ENCODE results near the gene HS3ST3A1.

The HS3ST3A1 gene

GRCh38 chr17:13635951-13636350 is 34.2 kb upstream of the HS3ST3A1 start:
- Histone ChIP-seq H3K9ac (ENCODE audit: low read depth in 1 of 2, low read length in 2 of 2) (no peak overlapping the region), H3K4me1 (ENCODE audit: control insufficient read depth in 1 of 2, insufficient read depth in 2 of 2, low read length in 2 of 2) (no peaks in the 10 kb centered on the region), H3K4me3 (ENCODE audit: low read depth in 1 of 2, low read length in 2 of 2) (no peak overlapping the region), H3K9me3 (ENCODE audit: control insufficient read depth in 1 of 2, low read length in 2 of 2) (no peaks in the 10 kb centered on the region), H3K36me3 (ENCODE audit: control insufficient read depth in 1 of 2, insufficient read depth in 2 of 2, low read length in 2 of 2) (no peaks in the 10 kb centered on the region), H3K27ac (ENCODE audit: low read depth, low read length) (no peak overlapping the region), H3K27me3 (ENCODE audit: control insufficient read depth in 1 of 2, insufficient read depth in 2 of 2, low read length in 2 of 2) (no peaks in the 10 kb centered on the region)

DNA sequence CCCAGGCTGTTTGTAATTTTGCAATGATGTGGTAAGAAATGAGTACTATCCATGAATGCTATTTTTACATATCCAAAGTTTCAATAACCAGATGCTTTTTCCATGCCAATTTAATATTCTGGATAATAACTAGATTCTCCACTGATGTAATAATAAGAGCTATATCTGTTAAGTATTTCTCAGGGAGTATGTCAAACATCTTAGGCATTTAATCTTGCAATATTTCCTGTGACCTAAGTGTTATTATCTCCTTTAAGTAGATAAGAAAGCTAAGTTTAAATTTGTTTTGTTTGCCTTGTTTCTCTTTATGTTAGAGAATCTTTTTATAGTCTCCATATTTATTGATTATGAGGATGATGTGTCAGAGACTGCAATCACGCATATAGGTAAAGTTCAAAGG is 32.3 kb upstream of the HS3ST3A1 start:
- no peak overlapping the region for H3K27ac ChIP-seq (ENCODE audit: low read depth, low read length)
- no peaks in the 10 kb centered on the region for H3K4me1 ChIP-seq (ENCODE audit: control insufficient read depth in 1 of 2, insufficient read depth in 2 of 2, low read length in 2 of 2)
- no peaks in the 10 kb centered on the region for H3K9me3 ChIP-seq (ENCODE audit: control insufficient read depth in 1 of 2, low read length in 2 of 2)
- H3K36me3 ChIP-seq (ENCODE audit: control insufficient read depth in 1 of 2, insufficient read depth in 2 of 2, low read length in 2 of 2), result no peaks in the 10 kb centered on the region
- H3K4me3 ChIP-seq (ENCODE audit: low read depth in 1 of 2, low read length in 2 of 2), result no peak overlapping the region
- no peaks in the 10 kb centered on the region for H3K27me3 ChIP-seq (ENCODE audit: control insufficient read depth in 1 of 2, insufficient read depth in 2 of 2, low read length in 2 of 2)
- H3K9ac ChIP-seq (ENCODE audit: low read depth in 1 of 2, low read length in 2 of 2), result no peak overlapping the region

DNA sequence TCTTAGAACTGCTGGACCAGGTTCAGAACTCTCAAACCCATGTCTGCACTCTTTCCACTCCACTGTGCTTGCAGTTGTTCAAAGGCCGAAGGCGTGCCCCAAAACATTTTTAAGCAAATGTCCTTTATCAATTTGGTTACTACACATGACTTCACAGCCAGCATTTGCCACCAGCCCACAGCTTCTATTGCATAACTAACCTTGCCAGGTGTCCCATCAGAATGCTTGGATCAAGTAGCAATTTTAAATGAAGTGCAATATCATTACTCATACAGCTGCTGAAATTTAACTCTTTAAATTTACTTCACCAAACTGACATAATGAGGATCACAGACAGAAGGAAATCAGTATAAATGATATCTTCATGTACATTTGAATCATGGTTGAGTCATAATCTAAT is 29.8 kb upstream of the HS3ST3A1 start:
- Histone ChIP-seq H3K4me3 (ENCODE audit: low read depth in 1 of 2, low read length in 2 of 2) (no peak overlapping the region), H3K27ac (ENCODE audit: low read depth, low read length) (no peak overlapping the region), H3K9ac (ENCODE audit: low read depth in 1 of 2, low read length in 2 of 2) (no peak overlapping the region), H3K36me3 (ENCODE audit: control insufficient read depth in 1 of 2, insufficient read depth in 2 of 2, low read length in 2 of 2) (no peaks in the 10 kb centered on the region), H3K9me3 (ENCODE audit: control insufficient read depth in 1 of 2, low read length in 2 of 2) (no peaks in the 10 kb centered on the region), H3K4me1 (ENCODE audit: control insufficient read depth in 1 of 2, insufficient read depth in 2 of 2, low read length in 2 of 2) (no peaks in the 10 kb centered on the region), H3K27me3 (ENCODE audit: control insufficient read depth in 1 of 2, insufficient read depth in 2 of 2, low read length in 2 of 2) (no peaks in the 10 kb centered on the region)

DNA sequence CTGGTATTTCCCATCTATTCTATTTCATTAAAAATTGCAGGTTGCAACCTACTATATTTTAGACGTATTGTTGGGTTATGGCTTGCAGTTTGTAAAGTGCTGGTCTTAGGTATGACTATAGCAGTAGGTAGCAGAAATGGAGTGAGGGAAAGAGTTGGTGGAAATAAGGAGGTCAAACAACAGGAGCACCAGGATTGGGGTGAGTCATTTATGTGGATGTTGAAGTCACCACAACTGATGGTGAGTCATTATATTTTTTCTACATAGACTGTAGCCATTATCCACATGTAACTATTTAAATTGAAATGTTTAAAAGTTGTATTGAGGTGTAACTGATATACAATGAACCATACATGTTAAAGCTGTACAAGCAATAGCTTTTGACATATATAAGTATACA is 25.0 kb upstream of the HS3ST3A1 start:
- no peak overlapping the region for H3K4me3 ChIP-seq (ENCODE audit: low read depth in 1 of 2, low read length in 2 of 2)
- H3K4me1 ChIP-seq (ENCODE audit: control insufficient read depth in 1 of 2, insufficient read depth in 2 of 2, low read length in 2 of 2), result no peaks in the 10 kb centered on the region
- no peaks in the 10 kb centered on the region for H3K36me3 ChIP-seq (ENCODE audit: control insufficient read depth in 1 of 2, insufficient read depth in 2 of 2, low read length in 2 of 2)
- no peaks in the 10 kb centered on the region for H3K27me3 ChIP-seq (ENCODE audit: control insufficient read depth in 1 of 2, insufficient read depth in 2 of 2, low read length in 2 of 2)
- no peak overlapping the region for H3K9ac ChIP-seq (ENCODE audit: low read depth in 1 of 2, low read length in 2 of 2)
- H3K9me3 ChIP-seq (ENCODE audit: control insufficient read depth in 1 of 2, low read length in 2 of 2), result no peaks in the 10 kb centered on the region
- H3K27ac ChIP-seq (ENCODE audit: low read depth, low read length), result no peak overlapping the region

DNA sequence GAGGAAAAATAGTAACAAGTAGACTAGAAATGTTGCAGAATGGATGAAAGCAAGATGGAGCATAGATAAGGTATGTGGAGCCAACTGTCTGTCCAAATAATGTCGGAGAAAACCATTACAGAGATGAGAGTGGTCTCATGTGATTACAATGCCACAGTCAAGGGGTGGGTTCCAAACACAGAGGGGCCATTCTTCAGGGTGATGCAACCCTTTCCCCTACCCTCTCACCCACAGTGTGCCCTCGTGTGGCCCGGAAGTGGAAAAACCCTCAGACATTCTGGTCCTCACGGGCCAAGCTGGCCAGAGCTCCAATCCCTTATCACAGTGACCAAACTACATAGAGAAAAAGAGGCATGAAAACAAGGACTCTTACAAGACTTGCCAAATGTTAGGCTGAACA is 17.7 kb upstream of the HS3ST3A1 start:
- Histone ChIP-seq H3K4me3 (ENCODE audit: low read depth in 1 of 2, low read length in 2 of 2) (no peak overlapping the region), H3K9me3 (ENCODE audit: control insufficient read depth in 1 of 2, low read length in 2 of 2) (no peaks in the 10 kb centered on the region), H3K9ac (ENCODE audit: low read depth in 1 of 2, low read length in 2 of 2) (no peak overlapping the region), H3K4me1 (ENCODE audit: control insufficient read depth in 1 of 2, insufficient read depth in 2 of 2, low read length in 2 of 2) (no peaks in the 10 kb centered on the region), H3K27me3 (ENCODE audit: control insufficient read depth in 1 of 2, insufficient read depth in 2 of 2, low read length in 2 of 2) (no peaks in the 10 kb centered on the region), H3K27ac (ENCODE audit: low read depth, low read length) (no peak overlapping the region), H3K36me3 (ENCODE audit: control insufficient read depth in 1 of 2, insufficient read depth in 2 of 2, low read length in 2 of 2) (no peaks in the 10 kb centered on the region)

GRCh38 chr17:13616031-13616430 is 14.3 kb upstream of the HS3ST3A1 start:
- H3K36me3 ChIP-seq (ENCODE audit: control insufficient read depth in 1 of 2, insufficient read depth in 2 of 2, low read length in 2 of 2), result no peaks in the 10 kb centered on the region
- no peak overlapping the region for H3K27ac ChIP-seq (ENCODE audit: low read depth, low read length)
- H3K9ac ChIP-seq (ENCODE audit: low read depth in 1 of 2, low read length in 2 of 2), result no peak overlapping the region
- H3K4me1 ChIP-seq (ENCODE audit: control insufficient read depth in 1 of 2, insufficient read depth in 2 of 2, low read length in 2 of 2), result no peaks in the 10 kb centered on the region
- no peaks in the 10 kb centered on the region for H3K9me3 ChIP-seq (ENCODE audit: control insufficient read depth in 1 of 2, low read length in 2 of 2)
- H3K4me3 ChIP-seq (ENCODE audit: low read depth in 1 of 2, low read length in 2 of 2), result no peak overlapping the region
- H3K27me3 ChIP-seq (ENCODE audit: control insufficient read depth in 1 of 2, insufficient read depth in 2 of 2, low read length in 2 of 2), result no peaks in the 10 kb centered on the region

DNA sequence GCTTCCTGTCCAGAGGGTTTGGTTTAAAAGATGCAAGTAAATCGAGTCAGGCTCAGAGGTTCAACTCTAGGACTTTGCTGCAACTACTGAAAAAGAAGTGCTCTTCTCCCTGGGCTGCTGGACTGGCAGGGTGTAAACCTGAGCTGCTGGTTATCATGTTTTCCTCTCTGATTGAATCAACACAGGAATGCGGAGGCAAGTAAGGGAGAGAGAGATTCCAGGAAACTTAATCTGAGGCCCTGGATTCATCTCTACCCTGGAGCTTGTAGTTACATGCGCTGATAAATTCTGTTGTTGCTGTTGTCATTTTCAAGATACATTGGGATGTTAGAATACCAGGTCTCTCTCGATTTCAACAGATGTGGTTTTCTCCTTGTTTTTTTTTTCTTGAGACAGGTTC is 8.2 kb upstream of the HS3ST3A1 start:
- no peaks in the 10 kb centered on the region for H3K36me3 ChIP-seq (ENCODE audit: control insufficient read depth in 1 of 2, insufficient read depth in 2 of 2, low read length in 2 of 2)
- no peak overlapping the region for H3K9ac ChIP-seq (ENCODE audit: low read depth in 1 of 2, low read length in 2 of 2)
- no peak overlapping the region for H3K4me3 ChIP-seq (ENCODE audit: low read depth in 1 of 2, low read length in 2 of 2)
- H3K27ac ChIP-seq (ENCODE audit: low read depth, low read length), result no peak overlapping the region
- no peaks in the 10 kb centered on the region for H3K4me1 ChIP-seq (ENCODE audit: control insufficient read depth in 1 of 2, insufficient read depth in 2 of 2, low read length in 2 of 2)
- H3K27me3 ChIP-seq (ENCODE audit: control insufficient read depth in 1 of 2, insufficient read depth in 2 of 2, low read length in 2 of 2), result no peaks in the 10 kb centered on the region
- no peaks in the 10 kb centered on the region for H3K9me3 ChIP-seq (ENCODE audit: control insufficient read depth in 1 of 2, low read length in 2 of 2)

- Histone ChIP-seq H3K27me3 (ENCODE audit: control insufficient read depth in 1 of 2, insufficient read depth in 2 of 2, low read length in 2 of 2) (peaks cover 23 to 33% of the 10 kb centered on the region in 2 donors), H3K27ac (ENCODE audit: low read depth, low read length) (no peak overlapping the region), H3K9ac (ENCODE audit: low read depth in 1 of 2, low read length in 2 of 2) (no peak overlapping the region), H3K9me3 (ENCODE audit: control insufficient read depth in 1 of 2, low read length in 2 of 2) (no peaks in the 10 kb centered on the region), H3K4me3 (ENCODE audit: low read depth in 1 of 2, low read length in 2 of 2) (peak overlapping the region; percentile 22 to 54), H3K36me3 (ENCODE audit: control insufficient read depth in 1 of 2, insufficient read depth in 2 of 2, low read length in 2 of 2) (no peaks in the 10 kb centered on the region), H3K4me1 (ENCODE audit: control insufficient read depth in 1 of 2, insufficient read depth in 2 of 2, low read length in 2 of 2) (no peaks in the 10 kb centered on the region)
Observed at GRCh38 chr17:13601322-13601775, 380 bp downstream of the HS3ST3A1 start.

DNA sequence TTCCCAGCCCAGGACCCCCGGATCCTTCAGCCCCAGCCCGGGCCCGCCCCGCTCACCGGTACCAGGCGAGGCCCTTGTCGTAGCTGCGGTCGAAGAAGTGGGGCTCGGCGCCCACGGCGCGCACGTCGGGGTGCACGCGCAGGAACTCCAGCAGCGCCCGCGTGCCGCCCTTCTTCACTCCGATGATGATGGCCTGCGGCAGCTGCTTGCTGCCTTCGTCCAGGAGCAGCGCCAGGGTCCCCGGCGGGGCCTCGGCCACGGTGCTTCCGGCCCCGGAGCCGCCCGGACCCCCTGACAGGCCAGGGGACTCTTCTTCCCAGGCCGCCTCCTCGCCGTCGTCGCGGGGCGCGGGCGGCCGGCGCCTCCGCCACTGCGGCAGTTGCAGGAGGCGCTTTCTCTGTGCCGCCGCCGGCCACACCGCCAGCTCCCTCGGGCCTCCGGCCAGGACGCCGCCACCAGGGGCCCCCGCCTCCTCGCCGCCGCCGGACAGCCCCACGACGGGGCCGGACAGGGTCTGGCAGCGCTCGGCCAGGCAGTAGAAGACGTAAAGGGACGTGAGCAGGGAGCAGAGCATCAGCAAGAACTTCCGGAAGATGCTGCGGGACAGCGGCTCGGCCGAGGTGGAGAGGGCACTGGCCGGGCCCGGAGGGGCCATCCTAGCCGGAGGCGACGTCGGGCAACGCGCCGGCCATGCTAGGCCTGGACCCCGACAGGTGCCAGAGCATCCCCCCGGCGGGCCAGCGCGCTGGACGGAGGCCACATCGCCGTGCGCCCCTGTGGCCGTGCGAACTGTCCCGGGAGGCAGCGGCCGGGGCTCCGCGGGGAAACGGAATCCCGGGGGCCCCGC is 1.0 kb downstream of the HS3ST3A1 start:
- Histone ChIP-seq H3K27me3 (ENCODE audit: control insufficient read depth in 1 of 2, insufficient read depth in 2 of 2, low read length in 2 of 2) (peaks cover 23 to 33% of the 10 kb centered on the region in 2 donors), H3K9me3 (ENCODE audit: control insufficient read depth in 1 of 2, low read length in 2 of 2) (no peaks in the 10 kb centered on the region), H3K9ac (ENCODE audit: low read depth in 1 of 2, low read length in 2 of 2) (no peak overlapping the region), H3K27ac (ENCODE audit: low read depth, low read length) (no peak overlapping the region), H3K36me3 (ENCODE audit: control insufficient read depth in 1 of 2, insufficient read depth in 2 of 2, low read length in 2 of 2) (no peaks in the 10 kb centered on the region), H3K4me1 (ENCODE audit: control insufficient read depth in 1 of 2, insufficient read depth in 2 of 2, low read length in 2 of 2) (no peaks in the 10 kb centered on the region), H3K4me3 (ENCODE audit: low read depth in 1 of 2, low read length in 2 of 2) (peak overlapping the region; percentile 22 to 32)

DNA sequence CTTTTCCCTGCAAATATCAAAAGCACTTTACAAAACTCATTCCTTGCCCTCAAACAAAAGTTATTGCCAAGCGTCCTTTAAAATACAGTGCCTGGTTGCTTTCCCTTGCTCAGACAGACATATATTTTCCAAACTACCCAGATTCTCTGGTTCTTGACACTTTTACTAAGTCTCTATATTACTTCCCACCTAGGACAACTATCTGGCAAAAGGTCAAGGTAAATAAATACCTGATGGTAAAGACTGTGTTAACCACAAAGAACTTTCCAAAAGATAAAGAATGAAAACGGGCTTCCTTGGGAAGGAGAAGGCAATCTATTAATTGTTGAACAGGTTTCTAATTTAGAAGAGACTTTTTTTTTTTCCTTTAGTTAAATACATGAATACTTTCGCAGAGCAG is 1.9 kb downstream of the HS3ST3A1 start:
- no peaks in the 10 kb centered on the region for H3K9me3 ChIP-seq (ENCODE audit: control insufficient read depth in 1 of 2, low read length in 2 of 2)
- H3K27ac ChIP-seq (ENCODE audit: low read depth, low read length), result no peak overlapping the region
- no peaks in the 10 kb centered on the region for H3K36me3 ChIP-seq (ENCODE audit: control insufficient read depth in 1 of 2, insufficient read depth in 2 of 2, low read length in 2 of 2)
- H3K27me3 ChIP-seq (ENCODE audit: control insufficient read depth in 1 of 2, insufficient read depth in 2 of 2, low read length in 2 of 2), result peaks cover 23 to 33% of the 10 kb centered on the region in 2 donors
- no peak overlapping the region for H3K4me3 ChIP-seq (ENCODE audit: low read depth in 1 of 2, low read length in 2 of 2)
- no peaks in the 10 kb centered on the region for H3K4me1 ChIP-seq (ENCODE audit: control insufficient read depth in 1 of 2, insufficient read depth in 2 of 2, low read length in 2 of 2)
- H3K9ac ChIP-seq (ENCODE audit: low read depth in 1 of 2, low read length in 2 of 2), result no peak overlapping the region

Data from duodenal mucosa (tissue), 2 donors.